ENCODE data around the gene CTNNBIP1.

DNA sequence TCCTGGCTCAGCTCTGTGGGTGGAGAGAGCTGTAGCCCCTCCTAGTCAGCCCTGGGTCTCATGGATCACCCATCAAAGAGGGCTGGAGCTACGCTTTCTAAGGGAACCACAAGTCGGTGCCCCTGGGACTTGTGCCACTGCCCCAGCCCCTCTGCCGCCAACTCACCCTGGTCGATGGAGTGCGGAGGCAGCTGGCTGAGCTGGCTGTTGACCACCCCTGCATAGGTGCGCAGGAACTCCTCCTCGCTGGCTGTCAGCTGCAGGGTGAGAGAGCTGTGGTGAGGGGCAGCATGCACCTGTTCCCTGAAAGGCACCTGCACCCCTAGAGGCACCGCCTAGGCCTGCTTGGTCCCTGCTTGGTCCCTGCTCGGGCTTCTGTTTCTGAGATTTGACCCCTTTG, 39.0 kb downstream of the CTNNBIP1 start:
- TF ChIP-seq, protein P1, sequence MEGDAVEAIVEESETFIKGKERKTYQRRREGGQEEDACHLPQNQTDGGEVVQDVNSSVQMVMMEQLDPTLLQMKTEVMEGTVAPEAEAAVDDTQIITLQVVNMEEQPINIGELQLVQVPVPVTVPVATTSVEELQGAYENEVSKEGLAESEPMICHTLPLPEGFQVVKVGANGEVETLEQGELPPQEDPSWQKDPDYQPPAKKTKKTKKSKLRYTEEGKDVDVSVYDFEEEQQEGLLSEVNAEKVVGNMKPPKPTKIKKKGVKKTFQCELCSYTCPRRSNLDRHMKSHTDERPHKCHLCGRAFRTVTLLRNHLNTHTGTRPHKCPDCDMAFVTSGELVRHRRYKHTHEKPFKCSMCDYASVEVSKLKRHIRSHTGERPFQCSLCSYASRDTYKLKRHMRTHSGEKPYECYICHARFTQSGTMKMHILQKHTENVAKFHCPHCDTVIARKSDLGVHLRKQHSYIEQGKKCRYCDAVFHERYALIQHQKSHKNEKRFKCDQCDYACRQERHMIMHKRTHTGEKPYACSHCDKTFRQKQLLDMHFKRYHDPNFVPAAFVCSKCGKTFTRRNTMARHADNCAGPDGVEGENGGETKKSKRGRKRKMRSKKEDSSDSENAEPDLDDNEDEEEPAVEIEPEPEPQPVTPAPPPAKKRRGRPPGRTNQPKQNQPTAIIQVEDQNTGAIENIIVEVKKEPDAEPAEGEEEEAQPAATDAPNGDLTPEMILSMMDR (IDR thresholded peaks at IDR 0.05), result no peak
- TF ChIP-seq POLR2A (IDR thresholded peaks at IDR 0.05), result no peak
